GM15510 (cell line): Measurements from ENCODE around the gene DLX2.

Experiments used
- POLR2A ChIP-seq: IDR thresholded peaks from 3 replicates; pipeline ENCODE4 v1.6.1; 2011; ENCODE audit warnings: borderline replicate concordance; ENCODE audit not compliant: insufficient read length; ENCODE audit errors: extremely low read depth

The DLX2 gene

DNA sequence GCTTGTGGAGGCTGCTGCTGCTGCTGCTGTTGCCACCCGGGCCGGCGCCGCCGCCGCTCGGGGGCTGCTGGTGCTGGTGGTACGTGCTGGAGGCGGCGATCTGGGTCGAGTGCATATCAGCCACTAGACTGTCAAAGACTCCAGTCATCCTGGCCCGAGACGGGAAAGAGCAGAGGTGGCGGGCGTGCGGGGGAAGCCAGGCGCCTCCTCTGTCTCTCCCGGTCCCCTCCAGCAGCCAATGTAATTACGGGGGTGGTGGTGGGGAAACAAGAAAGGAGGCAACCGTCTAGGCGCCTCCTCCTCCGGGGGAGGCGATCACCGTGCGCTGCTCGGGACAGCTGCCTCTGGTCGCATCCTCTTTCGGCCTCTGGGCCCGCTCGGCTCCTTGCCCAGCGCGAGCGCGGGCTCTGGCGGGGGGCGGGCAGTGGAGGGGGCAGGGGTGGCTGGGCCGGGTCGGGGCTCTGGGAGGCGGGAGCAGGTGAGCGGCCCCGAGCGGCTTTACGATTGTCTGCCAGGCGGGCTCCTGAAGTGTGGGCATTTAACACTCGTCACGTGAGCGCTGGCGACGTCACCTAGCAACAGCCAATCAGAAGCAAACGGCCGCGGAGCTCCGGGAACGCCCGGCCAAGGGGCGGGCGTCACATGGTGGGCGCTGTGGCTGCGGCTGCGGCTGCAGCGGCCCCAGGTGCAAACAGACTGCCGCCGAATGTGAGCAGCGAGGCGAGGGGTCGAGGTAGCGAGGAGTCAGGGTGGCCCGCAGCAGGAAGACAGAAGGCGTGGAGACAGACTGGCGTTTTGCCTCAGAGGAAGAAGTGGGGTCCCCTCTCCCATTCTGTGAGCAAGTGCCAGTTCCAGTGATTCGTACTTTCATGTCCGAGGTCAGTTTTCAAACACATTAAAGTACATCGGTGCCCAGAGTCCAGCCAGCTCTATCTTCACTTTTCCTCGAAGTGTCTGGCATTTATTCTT lies at the start of gene DLX2:
Gene DLX2 (minus strand): TSS at position 510 of the 969 bp plus-strand sequence. CDS start 362 bp downstream, at position 148.
- TF ChIP-seq POLR2A, result peak; percentile 27

DNA sequence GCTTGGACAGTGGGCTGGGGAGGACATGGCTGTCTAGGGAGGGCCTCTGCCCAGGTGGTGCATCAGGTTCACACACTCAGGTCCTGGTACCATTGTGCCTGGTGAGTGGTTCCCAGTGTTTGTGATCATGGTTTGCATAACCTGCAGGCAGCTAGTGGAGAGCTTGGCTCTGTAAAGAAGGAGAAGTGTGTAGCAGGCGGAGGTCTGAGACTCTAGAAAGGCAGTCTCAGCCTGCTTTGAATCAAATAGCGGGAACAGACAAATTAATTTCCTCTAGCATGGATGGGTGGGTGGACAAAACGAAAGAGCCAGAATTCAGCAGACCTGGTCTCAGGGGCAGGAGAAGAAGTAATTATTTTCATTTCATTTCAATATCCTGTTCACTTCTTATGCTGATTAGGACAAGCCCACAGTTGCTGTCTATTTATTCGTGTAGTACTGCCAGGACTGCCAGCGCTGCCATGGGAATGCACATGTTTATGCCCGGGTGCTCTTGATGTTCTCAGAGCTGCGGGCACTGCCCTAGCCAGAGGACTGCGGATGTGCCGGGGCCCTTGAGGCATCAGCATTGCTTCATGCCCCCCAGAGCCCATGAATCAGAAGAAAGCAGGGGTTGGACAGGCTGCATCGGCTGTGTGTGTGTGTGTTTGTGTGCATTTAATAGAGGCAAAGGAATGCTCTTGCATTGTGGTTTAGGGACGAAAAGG lies 45.4 kb upstream of the DLX2 start:
- no peak for TF ChIP-seq POLR2A

DNA sequence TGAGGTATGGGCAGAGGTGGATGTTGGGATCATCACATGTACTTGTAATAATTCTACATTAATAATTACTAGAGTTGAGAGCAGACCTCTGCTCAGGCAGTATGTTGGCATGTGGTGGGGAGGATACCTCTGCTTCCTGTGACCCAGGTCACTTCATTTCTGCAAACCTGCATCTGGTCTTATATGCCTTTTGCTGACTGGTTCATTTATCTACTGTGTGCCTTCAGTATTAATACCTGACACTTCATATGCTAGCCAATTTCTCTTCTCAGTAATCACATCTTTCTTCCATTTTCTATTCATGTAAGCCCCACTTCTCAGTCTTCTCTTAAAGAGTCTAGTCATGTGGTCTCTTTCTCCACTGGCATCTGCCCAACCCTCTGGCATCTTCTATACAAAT lies 41.1 kb upstream of the DLX2 start:
- no peak for TF ChIP-seq POLR2A

DNA sequence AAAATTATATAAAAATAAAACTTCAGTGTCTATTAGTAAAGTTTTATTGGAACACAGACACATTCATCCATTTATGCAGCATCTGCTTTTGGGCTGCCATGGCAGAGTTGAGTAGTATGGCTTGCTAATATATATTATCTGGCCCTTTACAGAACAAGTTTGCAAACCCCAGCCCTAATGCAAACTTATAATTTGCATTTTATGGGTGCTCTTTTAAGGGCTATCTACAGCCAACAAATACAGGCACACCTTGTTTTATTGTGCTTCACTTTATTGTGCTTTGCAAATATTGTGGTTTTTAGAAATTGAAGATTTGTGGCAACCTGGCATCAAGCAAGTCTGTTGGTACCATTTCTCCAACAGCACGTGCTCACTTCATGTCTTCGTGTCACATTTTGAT lies 35.2 kb upstream of the DLX2 start:
- no peak for TF ChIP-seq POLR2A

DNA sequence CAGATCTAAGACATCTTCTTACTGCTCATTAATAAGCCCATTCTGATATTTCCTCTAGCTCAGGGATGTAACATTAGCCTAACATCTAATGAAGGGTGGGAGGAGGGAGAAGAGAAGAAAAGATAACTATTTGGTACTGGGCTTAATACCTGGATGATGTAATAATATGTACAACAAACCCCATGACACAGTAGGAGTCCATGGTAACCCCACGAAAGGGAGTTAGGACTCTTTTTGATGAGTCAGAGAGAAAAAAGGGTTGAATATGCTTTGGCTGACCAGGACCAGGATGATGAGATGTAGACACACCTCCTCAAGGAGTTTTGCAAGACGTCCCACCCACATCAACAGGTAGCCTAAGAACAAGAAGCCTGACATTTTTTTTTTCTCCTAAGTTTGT lies 34.4 kb upstream of the DLX2 start:
- no peak for TF ChIP-seq POLR2A

DNA sequence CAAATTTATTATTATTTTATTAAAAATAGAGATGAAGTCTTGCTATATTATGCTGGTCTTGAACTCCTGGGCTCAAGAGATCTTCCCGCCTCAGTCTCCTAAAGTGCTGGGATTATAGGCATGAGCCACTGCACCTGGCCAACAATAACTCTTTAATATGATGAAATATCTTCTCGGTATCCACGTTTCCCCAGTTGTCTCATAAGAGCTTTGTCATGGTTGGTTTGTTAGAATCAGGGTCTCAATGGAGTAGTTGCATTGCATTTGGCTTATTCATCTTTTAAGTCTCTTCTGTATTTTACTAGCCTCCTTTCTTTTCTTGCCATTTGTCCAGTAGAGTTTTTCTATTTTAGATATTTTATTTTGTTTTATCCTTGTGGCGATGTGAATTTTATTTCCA lies 32.7 kb upstream of the DLX2 start:
- TF ChIP-seq POLR2A, result no peak

DNA sequence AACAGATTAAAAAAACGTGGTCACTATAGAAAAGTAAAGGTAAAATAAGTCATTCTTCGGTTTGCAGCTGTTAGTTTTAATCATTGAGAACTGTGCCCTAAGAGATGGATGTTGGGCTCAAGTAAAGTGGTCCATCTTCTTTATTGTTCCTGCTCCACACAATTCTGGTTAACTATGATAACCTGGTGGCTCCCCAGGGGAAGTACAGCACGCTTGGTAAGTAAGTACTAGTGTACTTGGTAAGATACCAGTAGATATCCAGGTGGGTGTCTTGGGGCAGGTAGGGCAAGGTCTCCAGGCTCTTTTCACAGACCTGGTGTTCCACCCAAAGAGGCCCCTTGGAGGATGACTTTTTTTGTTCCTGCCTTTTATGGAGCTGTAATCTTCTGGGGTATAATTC lies 31.6 kb upstream of the DLX2 start:
- no peak for TF ChIP-seq POLR2A

DNA sequence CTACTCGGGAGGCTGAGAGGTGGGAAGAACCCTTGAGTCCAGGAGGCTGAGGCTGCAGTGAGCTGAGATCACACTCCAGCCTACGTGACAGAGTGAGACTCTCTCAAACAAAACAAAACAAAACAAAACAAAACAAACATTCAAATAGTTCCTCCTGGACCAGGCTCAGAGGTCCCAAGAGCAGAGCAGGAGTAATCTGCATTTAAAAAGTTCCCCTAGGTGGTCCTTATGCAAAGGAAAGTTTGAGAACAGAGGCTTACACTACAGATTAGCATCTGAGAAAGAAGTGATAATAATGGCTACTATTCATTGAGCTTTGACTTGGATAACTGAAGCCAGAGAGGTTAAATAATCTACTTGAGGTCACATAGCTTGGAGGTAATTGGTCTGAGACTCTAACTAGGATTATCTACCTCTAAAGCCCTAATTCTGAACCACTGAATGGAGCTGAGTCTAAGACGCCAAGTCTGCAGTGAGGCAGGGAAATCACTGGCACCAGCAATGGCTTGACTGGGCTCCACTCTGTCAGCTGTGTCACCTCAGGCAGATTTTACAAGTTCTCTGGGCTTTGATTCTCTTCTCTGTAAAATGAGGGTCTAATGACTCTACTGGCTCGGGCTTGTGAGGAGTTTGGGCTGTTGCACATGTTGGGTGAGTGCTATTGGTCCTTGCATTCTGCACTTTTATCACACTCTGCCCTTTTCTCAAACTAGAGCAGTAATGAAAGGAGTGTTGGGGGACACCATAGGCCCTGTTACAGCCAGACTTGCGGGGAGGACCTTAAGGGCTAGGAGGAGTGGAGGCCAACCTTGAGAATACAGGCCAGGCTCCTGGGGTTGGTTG lies 29.2 kb upstream of the DLX2 start:
- no peak for TF ChIP-seq POLR2A

DNA sequence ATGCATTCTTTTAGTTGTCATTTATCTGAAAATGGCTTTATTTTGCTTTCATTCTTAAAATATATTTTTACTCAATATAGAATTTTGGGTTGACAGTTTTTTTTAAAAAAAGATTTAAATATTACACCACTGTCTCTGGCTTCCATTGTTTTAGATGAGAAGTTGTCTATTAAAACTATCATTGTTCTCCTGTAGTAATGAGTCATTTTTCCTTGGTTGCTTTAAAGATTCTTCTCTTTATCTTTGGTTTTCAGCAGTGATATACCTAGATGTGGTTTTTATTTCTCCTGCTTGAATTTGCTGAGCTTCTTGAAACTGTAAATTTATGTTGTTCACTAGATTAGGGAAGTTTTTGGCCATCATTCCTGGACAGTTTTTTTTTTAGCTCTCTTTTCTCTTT lies 26.7 kb upstream of the DLX2 start:
- TF ChIP-seq POLR2A, result no peak

DNA sequence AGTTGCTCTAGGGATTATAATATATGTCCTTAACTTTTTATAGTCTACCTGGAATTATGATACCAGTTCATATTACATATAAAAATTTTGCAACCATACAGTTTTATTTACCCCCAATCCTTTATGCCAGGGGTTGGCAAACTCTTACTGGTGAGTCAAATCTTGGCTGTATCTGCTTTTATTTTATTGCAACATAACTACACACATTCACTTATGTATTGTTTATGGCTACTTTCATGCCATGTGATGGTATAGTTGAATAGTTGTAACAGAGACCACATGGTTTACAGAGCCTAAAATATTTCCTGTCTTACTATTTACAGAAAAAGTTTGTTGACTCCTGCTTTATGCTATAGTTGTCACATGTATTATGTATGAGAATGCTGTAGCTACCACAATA lies 25.8 kb upstream of the DLX2 start:
- TF ChIP-seq POLR2A, result no peak

DNA sequence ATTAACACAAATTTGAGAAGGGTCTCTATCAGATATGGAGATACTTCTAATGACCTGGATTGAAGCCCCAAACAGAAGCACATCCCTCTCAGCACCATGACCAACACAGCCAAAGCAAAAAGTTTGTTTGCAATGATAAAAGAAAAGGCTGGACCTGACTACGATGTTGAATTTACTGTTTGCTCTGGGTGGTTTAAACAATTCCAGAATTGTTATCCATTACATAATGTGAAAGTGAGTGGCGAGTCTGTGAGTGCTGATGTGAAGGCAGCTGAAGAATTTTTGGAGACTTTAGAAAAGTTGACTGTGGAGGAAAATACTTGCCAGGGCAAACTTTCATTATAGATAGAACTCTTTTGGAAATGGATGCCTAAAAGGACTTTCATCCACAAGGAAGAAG lies 17.4 kb upstream of the DLX2 start:
- TF ChIP-seq POLR2A, result no peak

DNA sequence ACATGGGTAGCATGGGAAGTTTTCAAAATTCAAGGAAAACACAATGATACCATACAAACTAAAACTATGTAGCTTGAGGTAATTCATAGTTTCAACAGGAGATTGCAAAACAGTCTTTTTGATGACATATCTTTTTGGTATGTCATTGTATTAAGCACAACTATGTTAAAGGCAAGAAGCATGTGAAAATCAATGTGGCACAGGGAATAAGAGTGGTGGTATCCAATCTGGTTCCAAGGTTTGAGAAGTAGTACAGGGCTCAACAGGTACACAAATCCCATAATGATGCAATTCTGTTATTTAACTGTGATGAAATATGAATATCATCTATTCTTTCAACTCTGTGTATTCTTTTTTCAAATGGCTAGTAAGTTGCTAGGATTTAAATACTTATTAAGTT lies 16.4 kb upstream of the DLX2 start:
- TF ChIP-seq POLR2A, result no peak

DNA sequence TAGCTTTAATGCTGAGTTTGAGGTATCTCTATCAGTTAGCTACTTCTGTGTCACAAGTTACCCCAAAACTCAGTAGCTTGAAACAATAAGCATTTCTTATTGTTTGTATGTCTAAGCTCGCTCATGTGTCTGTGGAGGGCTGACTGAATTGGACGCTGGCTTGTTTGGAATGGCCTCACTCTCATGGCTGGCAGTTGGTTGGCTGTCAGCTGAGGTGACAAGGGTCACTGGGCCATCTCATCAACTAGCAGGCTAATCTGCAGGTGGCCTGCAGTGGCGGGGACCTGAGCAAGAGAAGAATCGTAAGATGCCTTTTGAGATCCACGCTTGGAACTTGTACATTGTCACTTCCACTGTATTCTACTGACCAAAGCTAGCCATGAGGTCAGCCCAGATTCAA lies 13.4 kb upstream of the DLX2 start:
- no peak for TF ChIP-seq POLR2A

DNA sequence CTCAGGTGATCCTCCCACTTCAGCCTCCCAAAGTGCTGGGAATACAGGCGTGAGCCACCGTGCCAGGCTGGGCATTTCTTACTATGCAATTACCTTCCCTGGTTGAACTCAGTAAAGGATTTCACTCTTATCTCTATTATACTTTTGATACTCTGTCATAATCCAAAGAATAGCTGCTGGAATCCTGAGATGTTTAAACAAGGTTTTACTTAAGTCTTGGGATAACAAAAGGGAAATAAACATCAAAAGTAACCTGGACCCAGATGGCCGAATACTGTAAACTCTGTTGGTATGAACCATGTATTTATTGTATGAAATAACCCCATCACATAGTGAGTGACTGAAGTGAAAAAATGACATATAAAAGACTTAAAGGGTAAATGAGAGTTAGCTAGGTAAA lies 11.9 kb upstream of the DLX2 start:
- TF ChIP-seq POLR2A, result no peak

DNA sequence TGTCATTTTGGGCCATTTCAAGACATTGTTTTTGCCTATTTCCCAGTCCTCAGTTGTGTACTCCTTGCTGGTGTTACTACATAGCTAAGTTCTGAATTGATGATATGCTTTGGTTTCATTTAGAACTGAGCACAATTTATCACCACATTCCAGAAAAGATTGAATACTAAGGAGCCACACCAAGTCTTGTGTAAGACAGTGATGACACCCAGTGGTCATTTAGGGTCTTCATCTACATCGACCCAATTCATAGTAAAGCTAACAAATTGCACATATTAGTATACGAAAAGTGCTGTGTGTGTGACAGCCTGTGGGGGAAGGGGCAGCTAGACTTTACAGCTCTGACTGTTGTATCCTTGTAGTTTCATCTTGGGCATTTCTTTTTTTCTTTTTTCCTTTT lies 10.9 kb upstream of the DLX2 start:
- no peak for TF ChIP-seq POLR2A
